ENCODE results near the gene PTAFR.

PTAFR gene

DNA sequence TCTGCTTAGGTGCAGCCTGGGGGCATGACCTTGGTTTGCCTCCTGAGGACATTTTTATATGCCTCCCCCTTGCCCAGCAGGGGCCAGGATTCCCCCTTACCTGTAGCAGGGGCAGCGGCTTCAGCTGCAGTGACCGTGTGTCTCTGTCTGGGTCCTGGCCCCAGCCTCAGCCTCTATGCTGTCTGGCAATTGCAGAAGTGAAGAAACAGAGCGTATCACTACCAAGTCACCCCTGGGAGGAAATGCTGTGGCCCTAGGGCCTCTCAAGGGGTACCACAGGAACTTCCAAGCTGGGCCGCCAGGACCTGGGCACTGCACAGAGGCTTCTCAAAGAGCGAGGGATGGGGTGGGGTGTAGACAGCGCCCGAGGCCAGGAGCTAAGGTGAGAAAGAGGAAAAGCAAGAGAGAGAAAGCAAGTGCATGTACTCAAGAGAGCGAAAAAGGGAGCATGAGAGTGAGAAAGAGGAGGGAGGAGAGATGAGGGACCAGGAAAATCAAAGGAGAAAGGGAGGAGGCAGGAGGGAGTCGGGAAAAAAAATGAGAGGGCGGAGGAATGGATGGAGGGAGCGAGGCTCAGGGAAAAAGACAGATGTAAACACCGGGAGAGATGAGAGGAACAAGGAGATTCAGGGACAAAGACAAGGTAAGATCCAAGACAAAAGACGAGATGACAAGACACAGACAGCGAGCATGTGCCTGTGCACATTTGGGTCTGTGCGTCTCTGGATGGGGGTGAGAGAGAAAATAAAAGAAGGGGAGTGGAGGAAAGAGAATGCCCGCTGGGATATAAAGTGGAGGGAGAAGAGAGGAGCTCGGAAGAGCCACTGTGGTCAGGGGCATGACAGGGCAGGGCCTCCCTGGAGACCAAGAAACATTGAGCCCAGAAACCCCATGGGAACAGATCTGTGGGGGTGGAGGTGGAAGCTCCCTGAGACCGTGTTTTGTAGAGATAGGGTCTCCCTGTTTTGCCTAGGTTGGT is at the start of gene PTAFR:
Gene PTAFR (minus strand): TSS at position 199 of the 979 bp plus-strand sequence. CDS start 25,669 bp downstream, outside the sequence.
- DNase-seq, result no peak

- DNase-seq, result no peak
Observed at GRCh38 chr1:28213315-28213714, 36.8 kb upstream of the PTAFR start.

DNA sequence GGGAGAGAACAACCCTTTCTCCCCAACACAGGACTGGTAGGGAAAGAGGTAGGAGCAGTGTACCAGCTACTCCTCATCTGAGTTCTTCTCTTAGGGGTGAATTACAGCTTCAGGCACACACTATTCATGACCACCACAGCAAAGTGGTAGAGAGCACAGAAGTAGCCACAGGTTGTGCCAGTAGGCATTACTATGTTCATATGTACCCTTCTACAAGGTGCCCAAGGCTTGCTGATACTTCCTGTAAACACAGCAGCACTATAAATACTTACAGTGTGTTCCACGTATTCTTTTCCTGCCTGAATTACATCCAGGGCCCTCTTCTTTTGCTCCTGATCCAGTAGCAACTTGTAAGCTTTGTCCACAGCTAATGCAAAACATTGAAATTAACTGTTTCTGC is 33.2 kb upstream of the PTAFR start:
- no peak for DNase-seq

DNA sequence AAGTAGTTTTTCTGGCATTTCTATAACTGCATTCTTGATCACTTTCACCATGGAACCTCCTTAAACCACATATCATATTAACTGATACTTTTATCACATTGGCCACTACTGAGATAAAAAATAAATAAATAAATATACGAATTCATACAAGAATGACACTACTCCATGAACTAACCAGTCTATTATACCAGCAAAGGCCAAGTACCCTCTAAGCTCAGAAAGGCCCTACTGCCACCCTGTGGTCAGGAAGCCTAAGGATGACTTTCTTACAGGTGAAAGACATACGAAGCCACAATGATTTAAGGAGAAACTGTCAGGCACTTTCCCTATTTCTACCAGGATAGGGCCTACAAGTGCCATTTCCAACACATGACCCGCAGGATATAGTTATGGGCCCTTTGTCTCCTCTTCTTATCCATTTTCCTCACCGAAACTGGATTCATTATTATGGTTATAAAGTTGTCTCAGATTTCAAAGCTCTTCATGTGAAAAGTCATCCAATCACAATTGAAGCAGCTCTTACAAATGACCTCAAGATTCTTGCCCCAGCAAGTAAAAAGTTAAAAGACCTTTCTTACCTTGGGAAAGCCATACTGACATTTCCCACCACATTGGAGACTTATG is 32.4 kb upstream of the PTAFR start:
- DNase-seq, result peak; percentile 60

GRCh38 chr1:28205243-28205642 is 28.8 kb upstream of the PTAFR start:
- DNase-seq, result no peak

DNA sequence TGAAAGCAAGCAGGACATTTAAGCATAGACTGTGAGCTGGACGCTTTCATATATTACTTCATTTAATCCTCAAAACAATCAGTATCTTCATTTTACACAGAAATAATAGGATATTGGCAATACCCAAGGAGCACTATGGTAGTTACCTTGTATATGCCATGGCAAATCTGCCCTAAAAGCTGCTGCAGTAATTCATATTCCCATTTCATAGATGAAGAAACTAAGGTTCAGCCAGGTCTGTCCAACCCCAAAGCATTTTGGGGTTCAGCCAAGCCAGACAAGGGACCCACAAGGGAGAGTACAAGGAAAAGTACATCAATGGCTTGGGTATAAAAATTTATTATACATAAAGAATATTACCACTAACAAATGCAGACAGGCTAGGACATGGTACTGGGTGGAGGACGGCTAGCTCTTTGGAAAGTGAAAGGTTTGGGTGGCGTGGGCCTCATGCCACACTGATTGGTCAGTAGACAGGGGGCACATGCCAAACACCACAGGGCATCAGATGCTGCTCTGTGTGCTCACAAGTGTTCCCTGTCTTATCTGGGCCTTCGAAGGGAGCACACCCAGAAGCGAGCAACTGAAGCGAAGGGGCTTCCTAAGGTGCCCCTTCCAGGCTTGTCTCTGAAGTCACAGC is 23.9 kb upstream of the PTAFR start:
- no peak for DNase-seq

DNA sequence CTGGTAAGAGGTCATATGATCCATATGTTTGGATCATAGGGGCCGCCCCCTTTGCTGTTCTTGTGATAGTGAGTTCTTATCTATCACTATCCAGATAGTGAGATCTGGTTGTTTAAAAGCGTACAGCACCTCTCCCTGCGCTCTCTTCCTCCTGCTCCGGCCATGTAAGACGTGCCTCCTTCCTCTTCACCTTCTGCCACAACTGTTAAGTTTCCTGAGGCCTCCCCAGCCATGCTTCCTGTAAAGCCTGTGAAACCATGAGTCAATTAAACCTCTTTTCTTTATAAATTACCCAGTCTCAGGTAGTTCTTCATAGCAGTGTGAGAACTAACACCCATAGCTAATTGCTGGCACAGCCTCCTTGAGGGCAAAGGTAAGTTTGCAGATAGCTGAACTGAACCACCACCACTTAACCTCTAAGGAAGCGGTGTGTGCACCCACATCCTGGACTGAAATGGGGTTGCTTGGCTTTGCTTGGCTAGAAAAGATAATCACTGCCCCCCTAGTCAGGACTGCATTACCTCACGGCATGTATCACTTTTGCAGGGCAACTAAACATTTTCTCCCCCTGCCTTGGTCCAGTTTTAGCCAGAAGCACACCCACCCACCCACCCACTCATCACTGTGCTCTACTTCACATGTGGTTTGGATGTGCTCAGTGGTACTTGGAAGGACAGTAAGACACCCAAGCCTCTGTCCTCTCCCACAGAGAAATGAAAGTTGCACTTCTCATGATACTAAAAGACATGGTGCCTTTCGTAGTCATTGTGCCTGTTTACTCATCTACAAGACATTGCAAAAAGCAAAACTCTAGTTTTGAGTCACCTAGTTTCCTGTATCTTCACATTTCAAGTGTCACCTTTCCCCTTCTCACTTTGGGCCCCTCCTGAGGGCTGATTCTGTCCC is 23.1 kb upstream of the PTAFR start:
- no peak for DNase-seq

- DNase-seq, result no peak
Observed at GRCh38 chr1:28197682-28198415, 21.4 kb upstream of the PTAFR start.

DNA sequence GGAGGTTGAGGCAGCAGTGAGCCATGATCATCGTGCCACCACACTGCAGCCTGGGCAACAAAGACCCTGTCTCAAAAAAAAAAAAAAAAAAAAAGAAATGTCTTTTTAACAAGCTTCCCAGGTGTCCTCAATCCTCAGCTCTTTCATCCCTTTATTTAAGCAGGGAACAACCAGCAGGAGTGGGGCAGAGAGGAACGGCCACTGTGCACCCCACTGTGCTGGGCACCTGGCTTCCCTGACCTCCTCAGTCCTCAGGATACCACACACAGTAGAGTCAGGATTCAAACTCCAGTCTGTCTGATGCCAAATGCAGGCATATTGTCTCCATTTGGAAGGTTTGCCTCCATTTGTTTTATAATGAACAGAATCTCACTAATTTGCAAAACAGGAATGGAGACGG is 19.8 kb upstream of the PTAFR start:
- DNase-seq, result no peak

GRCh38 chr1:28195780-28196179 is 19.3 kb upstream of the PTAFR start:
- DNase-seq, result no peak

- DNase-seq, result no peak
Observed at GRCh38 chr1:28194326-28195035, 18.0 kb upstream of the PTAFR start.

DNA sequence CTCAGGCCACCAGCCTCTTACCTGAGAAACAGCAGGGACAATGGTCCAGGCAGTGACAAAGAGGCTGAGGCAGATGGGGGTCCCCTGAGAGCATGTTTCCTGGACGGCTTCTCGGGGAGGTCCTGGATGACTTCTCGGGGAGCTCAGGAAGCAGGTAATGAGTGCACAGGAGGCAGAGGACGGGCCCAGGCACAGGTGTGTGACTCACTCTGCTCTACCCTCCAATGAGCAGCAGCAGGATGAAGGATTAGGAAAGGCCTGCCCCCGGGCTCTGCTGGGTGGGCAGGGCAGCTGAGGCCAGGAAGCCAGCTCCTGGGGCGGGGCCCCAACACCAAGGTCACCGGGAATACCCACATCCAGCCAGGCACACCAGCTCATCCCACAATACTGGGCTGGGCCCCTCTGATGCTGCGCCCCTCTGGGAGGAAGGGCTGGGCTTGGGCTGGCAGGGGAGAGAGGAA is 17.2 kb upstream of the PTAFR start:
- no peak for DNase-seq

DNA sequence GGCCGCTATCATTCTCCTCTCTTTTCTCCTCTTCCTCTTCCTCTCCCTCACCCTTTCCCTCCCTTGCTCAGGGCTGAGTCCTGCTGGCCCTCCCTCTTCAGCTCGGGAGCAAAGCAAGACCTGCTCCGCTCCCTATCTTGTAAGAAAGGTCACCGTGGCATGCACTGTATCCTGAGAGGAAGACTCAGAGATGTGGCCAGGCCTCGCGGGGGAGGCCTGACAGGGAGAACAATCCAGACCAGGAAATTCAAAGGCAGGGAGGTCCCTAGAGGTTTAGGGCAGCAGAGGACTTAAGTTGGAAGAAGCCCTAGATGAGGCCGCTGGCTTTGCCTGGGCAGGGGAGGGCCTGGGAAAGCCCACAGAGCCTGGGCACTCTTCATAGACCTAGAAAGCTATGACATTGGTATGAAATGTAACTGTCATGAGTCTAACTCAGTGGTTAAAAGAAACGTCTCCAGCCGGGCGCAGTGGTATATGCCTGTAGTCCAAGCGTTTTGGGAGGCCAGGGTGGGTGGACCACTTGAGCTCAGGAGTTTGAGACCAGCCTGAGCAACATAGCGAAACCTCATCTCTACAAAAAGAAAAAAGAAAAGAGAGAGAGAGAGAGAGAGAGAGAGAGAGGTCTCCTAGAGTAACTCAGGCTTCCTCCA is 14.6 kb upstream of the PTAFR start:
- DNase-seq, result no peak

DNA sequence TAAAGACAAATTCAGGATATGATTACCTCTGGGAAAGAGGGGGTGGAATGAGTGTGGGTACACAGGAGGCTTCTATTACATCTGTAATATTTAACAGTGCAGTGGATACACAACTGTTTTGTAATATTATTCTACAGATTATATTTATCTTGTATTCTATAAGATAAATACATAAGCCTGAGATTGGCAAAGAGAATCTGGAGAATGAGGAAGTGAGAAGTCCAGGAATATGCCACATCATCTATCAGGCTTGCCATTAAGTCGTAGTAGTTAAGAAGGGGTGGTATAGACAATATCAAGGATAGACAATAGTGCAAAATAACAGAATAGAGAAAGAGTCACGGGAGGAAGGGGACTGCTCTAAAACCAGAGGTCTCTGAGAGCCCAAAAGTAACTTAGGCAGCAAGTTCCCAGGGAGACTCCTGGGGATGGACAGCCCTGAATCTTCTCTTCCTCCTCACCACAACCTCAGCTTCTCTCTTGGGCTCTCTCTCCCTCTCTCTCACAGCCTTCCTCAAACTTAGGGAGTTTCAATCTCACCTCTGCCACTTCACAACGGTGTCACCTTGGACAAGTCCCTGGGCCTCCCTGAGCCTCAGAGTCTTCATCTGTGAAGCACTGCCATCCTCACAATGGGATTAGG is 14.0 kb upstream of the PTAFR start:
- no peak for DNase-seq

DNA sequence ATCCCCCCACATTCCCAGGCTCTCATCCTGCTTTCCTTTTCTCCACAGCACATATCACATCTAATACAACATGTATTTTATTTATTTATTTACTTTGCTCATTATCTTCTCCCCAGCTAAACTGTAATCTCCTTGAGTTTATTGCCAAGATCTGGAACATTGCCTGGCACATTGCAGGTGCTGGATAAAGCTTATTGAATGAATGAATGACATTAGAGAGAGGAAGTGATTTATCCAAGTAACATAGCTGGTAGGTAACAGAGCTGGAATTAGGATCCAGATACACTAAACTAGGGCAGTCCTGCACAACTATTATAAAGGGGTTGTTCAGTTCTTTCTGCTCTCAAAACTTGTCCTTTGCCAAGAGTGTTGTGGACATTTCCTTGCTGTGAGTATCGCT is 8.6 kb upstream of the PTAFR start:
- no peak for DNase-seq

DNA sequence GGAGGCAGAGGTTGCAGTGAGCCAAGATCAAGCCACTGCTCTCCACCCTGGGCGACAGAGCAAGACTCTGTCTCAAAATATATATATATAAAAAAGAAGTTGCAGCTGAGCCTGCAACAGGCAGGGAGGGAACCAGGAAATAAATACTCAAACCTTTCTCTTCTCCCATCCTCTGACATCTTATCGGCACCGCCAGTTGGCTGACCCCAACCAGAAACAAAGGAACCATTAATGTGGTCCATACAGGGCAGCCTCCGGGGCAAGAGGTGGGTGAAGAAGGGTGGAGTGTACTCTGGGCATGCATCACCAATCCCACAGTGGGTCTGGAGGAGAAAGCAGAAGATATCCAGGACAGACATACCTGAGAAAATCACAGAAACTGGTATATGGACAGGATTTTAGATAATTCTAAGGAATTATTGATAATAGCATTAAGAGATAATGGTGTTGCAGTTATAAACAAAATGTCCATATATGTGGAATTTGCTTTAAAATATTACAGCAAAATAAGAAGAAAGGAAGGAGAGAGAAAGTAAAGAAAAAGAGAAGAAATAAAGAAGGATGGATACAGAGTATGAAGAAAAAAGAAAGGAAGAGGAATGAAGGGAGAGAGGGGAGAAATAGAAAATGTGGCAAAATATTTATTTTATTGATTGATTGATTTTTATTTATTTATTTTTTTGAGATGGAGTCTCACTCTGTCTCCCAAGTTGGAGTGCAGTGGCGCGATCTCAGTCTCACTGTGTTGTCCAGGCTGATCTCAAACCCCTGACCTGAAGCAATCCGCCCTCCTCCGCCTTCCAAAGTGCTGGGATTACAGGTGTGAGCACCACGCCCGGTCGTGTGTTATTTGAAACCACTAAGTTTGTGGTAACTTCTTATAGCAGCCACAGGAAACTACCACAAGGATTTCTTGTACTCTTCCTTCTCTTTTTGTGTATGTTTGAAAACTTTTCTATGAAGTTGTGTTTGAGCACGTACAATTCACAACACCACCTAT is 4.1 kb upstream of the PTAFR start:
- no peak for DNase-seq

DNA sequence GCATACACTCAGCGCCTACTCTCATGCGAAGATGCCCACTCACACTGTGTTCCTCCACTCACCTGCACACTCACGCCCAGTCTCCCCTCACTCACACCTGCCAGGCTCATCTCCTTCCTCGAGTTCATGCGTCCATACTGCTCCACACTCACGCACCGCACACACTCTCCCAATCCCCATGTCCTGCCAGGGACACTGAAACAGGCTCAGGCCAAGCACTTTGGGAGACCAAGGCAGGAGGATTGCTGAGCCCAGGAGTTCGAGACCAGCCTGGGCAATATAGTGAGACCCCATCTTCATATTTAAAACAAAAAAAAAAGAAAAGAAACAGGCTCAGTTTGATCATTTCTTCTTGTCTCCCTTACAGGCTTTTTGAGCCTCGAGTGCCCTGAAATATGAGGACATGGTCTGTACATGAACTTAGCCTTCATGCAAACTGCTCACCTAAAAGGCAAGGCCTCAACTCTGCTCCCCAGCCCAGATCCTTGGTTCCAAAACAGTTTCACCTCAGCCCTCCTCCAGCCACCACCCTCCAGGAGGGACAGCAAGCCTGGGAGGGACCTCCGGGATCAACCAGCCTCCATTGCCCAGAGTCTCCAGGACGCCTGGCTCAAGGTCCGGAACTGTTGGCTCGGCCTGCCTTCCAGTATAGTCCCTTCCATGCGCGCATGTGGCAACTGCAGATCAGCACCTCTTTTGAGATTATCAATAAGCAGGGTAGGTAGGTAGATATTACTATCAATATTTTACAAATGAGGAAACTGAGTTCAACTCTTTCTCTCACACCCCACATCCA is 2.4 kb upstream of the PTAFR start:
- DNase-seq, result no peak

GRCh38 chr1:28175955-28176485 is 470 bp downstream of the PTAFR start:
- DNase-seq, result no peak
